ENCODE results near the gene SELENOK.
A peak's percentile ranks its signal among the peaks of the same experiment; 100 is the strongest.

The SELENOK gene

GRCh38 chr3:53850895-53851294 lies 40.8 kb downstream of the SELENOK start:
- no peak overlapping the region for H3K4me3 ChIP-seq (ENCODE audit: low read depth, low read length)
- H3K4me2 ChIP-seq (ENCODE audit: low read length): no peak overlapping the region
- H3K36me3 ChIP-seq (ENCODE audit: control insufficient read depth, insufficient read depth, low read length): no peaks in the 10 kb centered on the region
- H3K4me1 ChIP-seq: no peaks in the 10 kb centered on the region
- no peak for TF ChIP-seq CTCF (IDR thresholded peaks at IDR 0.05)
- no peak overlapping the region for H2AFZ ChIP-seq
- H3K27ac ChIP-seq: no peak overlapping the region
- H3K9me3 ChIP-seq (ENCODE audit: control insufficient read depth, low read length): no peaks in the 10 kb centered on the region
- no peak overlapping the region for H3K9ac ChIP-seq
- H3K27me3 ChIP-seq (ENCODE audit: control insufficient read depth, insufficient read depth, low read length): no peaks in the 10 kb centered on the region
- no peaks in the 10 kb centered on the region for H3K79me2 ChIP-seq

GRCh38 chr3:53849916-53850315 lies 41.7 kb downstream of the SELENOK start:
- H3K36me3 ChIP-seq (ENCODE audit: control insufficient read depth, insufficient read depth, low read length): no peaks in the 10 kb centered on the region
- peaks cover 4% of the 10 kb centered on the region for H3K4me1 ChIP-seq

GRCh38 chr3:53846851-53847155 lies 44.9 kb downstream of the SELENOK start:
- no peaks in the 10 kb centered on the region for H3K79me2 ChIP-seq
- H3K36me3 ChIP-seq (ENCODE audit: control insufficient read depth, insufficient read depth, low read length): no peaks in the 10 kb centered on the region
- TF ChIP-seq CTCF (IDR thresholded peaks at IDR 0.05): no peak
- H2AFZ ChIP-seq: peak overlapping the region; percentile 90
- H3K4me1 ChIP-seq: peaks cover 16% of the 10 kb centered on the region
- H3K9ac ChIP-seq: no peak overlapping the region
- no peak overlapping the region for H3K4me3 ChIP-seq (ENCODE audit: low read depth, low read length)
- H3K9me3 ChIP-seq (ENCODE audit: control insufficient read depth, low read length): no peaks in the 10 kb centered on the region
- H3K27me3 ChIP-seq (ENCODE audit: control insufficient read depth, insufficient read depth, low read length): no peaks in the 10 kb centered on the region
- peak overlapping the region; percentile 86 for H3K4me2 ChIP-seq (ENCODE audit: low read length)
- no peak overlapping the region for H3K27ac ChIP-seq

More at GRCh38 chr3:53849916-53850315, 41.7 kb downstream of the SELENOK start:
- Histone ChIP-seq H2AFZ (no peak overlapping the region), H3K9ac (no peak overlapping the region), H3K79me2 (no peaks in the 10 kb centered on the region), H3K4me2 (ENCODE audit: low read length) (no peak overlapping the region), H3K9me3 (ENCODE audit: control insufficient read depth, low read length) (no peaks in the 10 kb centered on the region), H3K4me3 (ENCODE audit: low read depth, low read length) (no peak overlapping the region), H3K27me3 (ENCODE audit: control insufficient read depth, insufficient read depth, low read length) (no peaks in the 10 kb centered on the region), H3K27ac (no peak overlapping the region)
- no peak for TF ChIP-seq CTCF (IDR thresholded peaks at IDR 0.05)

- H2AFZ ChIP-seq: peak within 1 kb of the TSS; percentile 90
- peak within 1 kb of the TSS; percentile 65 for H3K4me3 ChIP-seq (ENCODE audit: low read depth, low read length)
- peak within 1 kb of the TSS; percentile 73 for H3K27ac ChIP-seq
- peaks cover 16% of the 10 kb centered on the region for H3K4me1 ChIP-seq
- TF ChIP-seq CTCF (IDR thresholded peaks at IDR 0.05): no peak
- H3K9me3 ChIP-seq (ENCODE audit: control insufficient read depth, low read length): no peaks in the 10 kb centered on the region
- no peaks in the 10 kb centered on the region for H3K27me3 ChIP-seq (ENCODE audit: control insufficient read depth, insufficient read depth, low read length)
- no peaks in the 10 kb centered on the region for H3K36me3 ChIP-seq (ENCODE audit: control insufficient read depth, insufficient read depth, low read length)
- H3K79me2 ChIP-seq: no peaks in the 10 kb centered on the region
- H3K9ac ChIP-seq: peak within 1 kb of the TSS; percentile 79
- H3K4me2 ChIP-seq (ENCODE audit: low read length): peak within 1 kb of the TSS; percentile 86
These were observed 45.4 kb downstream of the SELENOK start, which contains the start of the genes CHDH and IL17RB for GRCh38 chr3:53846134-53846850. TSS of gene CHDH (minus strand) at chr3:53846419. CDS start at chr3:53824008, 22,411 bp downstream. TSS of gene IL17RB (plus strand) at chr3:53846568. CDS start at chr3:53846589, 21 bp downstream.

GRCh38 chr3:53845881-53846133 lies 45.9 kb downstream of the SELENOK start:
- H3K79me2 ChIP-seq: no peaks in the 10 kb centered on the region
- peak overlapping the region; percentile 79 for H3K9ac ChIP-seq
- no peak for TF ChIP-seq CTCF (IDR thresholded peaks at IDR 0.05)
- H3K36me3 ChIP-seq (ENCODE audit: control insufficient read depth, insufficient read depth, low read length): no peaks in the 10 kb centered on the region
- peak overlapping the region; percentile 73 for H3K27ac ChIP-seq
- peak overlapping the region; percentile 65 for H3K4me3 ChIP-seq (ENCODE audit: low read depth, low read length)
- H3K4me1 ChIP-seq: peaks cover 16% of the 10 kb centered on the region
- H3K4me2 ChIP-seq (ENCODE audit: low read length): peak overlapping the region; percentile 86
- no peaks in the 10 kb centered on the region for H3K9me3 ChIP-seq (ENCODE audit: control insufficient read depth, low read length)
- H2AFZ ChIP-seq: peak overlapping the region; percentile 90
- no peaks in the 10 kb centered on the region for H3K27me3 ChIP-seq (ENCODE audit: control insufficient read depth, insufficient read depth, low read length)
